HG03354 (cell line): Measurements from ENCODE around the gene CXXC5.
"Not testable (repeated sequence)": the region's sequence is repeated elsewhere in the genome, so short reads cannot be mapped to it uniquely, and the experiment has no call there.

Source experiments
- ATAC-seq: cut with Tn5 transposase; IDR thresholded peaks from one replicate; pipeline ENCODE4 v1.9.1; 2021; ENCODE audit warnings: mild to moderate bottlenecking; ENCODE audit not compliant: unreplicated experiment, poor library complexity, severe bottlenecking

The CXXC5 gene

GRCh38 chr5:139704748-139705147 is 56.6 kb downstream of the CXXC5 start:
- ATAC-seq: no peak

- no peak for ATAC-seq
Measured at GRCh38 chr5:139705191-139705590, 57.0 kb downstream of the CXXC5 start.

GRCh38 chr5:139705655-139706587 is 57.8 kb downstream of the CXXC5 start:
- ATAC-seq: no peak

GRCh38 chr5:139707445-139708003 is 59.4 kb downstream of the CXXC5 start:
- ATAC-seq: no peak

- ATAC-seq: no peak
Measured at GRCh38 chr5:139708434-139708861, 60.3 kb downstream of the CXXC5 start.

GRCh38 chr5:139708877-139709581 is 60.9 kb downstream of the CXXC5 start:
- ATAC-seq: no peak

GRCh38 chr5:139709582-139710318 is 61.6 kb downstream of the CXXC5 start:
- no peak for ATAC-seq

GRCh38 chr5:139710319-139711066 is 62.3 kb downstream of the CXXC5 start:
- peak; percentile 50 for ATAC-seq

- peak; percentile 54 for ATAC-seq
Measured at GRCh38 chr5:139711067-139711905, 63.1 kb downstream of the CXXC5 start.

GRCh38 chr5:139711906-139712224 is 63.7 kb downstream of the CXXC5 start:
- ATAC-seq: no peak

- ATAC-seq: no peak
Measured at GRCh38 chr5:139712412-139712811, 64.3 kb downstream of the CXXC5 start.

- not testable (repeated sequence) for ATAC-seq
Measured at GRCh38 chr5:139713898-139714297, 65.7 kb downstream of the CXXC5 start.

- no peak for ATAC-seq
Measured at GRCh38 chr5:139717221-139717620, 69.1 kb downstream of the CXXC5 start.

- ATAC-seq: not testable (repeated sequence)
Measured at GRCh38 chr5:139718403-139718802, 70.3 kb downstream of the CXXC5 start.

GRCh38 chr5:139719970-139720369 is 71.8 kb downstream of the CXXC5 start:
- not testable (repeated sequence) for ATAC-seq

GRCh38 chr5:139723986-139724587 is 75.9 kb downstream of the CXXC5 start:
- ATAC-seq: no peak

- ATAC-seq: no peak
Measured at GRCh38 chr5:139725073-139725830, 77.1 kb downstream of the CXXC5 start.
